Measurements from ENCODE around the gene DCC. TPM values are rescaled to one million over a fixed set of nuclear protein-coding genes. Genes with fewer than 3 reads are reported as not detected.

DCC gene
- total and polyA plus RNA-seq, 2 experiments from 2014 or later, result 0.53 to 0.73 TPM

DNA sequence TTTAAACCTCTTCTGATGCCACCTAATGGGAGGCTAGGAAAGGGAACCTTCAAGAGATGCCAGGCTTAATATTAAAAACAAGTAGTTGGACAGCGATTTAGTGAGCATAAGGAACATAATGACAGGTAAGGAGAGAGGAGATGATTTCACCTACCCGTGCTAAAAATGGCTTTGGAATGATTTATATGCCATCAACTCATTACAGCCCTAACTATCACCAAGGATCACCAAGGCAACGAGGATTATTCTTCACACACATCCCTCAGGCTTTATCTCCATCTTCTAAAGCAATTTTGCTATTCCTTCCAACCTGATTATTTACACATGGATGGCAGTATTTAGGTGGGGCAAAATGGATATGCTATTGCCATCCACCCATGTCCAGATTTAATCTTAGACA, 237.8 kb downstream of the DCC start:
- Histone ChIP-seq H3K79me2 (replicated peaks; ENCODE audit: insufficient read depth) (no peaks in the 10 kb centered on the region), H3K4me2 (no peak overlapping the region), H3F3A (replicated peaks; ENCODE audit: low read depth) (no peaks in the 10 kb centered on the region), H3K4me1 (ENCODE audit: insufficient read depth) (no peaks in the 10 kb centered on the region), H3K27me3 (ENCODE audit: insufficient read depth) (no peaks in the 10 kb centered on the region), H3K36me3 (ENCODE audit: insufficient read depth) (no peaks in the 10 kb centered on the region), H3K9me2 (ENCODE audit: insufficient read depth) (no peaks in the 10 kb centered on the region), H2AFZ (no peak overlapping the region), H4K20me1 (replicated peaks; ENCODE audit: insufficient read depth) (no peaks in the 10 kb centered on the region), H3K4me3 (no peak overlapping the region), H3K27ac (ENCODE audit: low read depth) (no peak overlapping the region)
- Mint-ChIP-seq H3K27me3 (ENCODE audit: insufficient read depth, low read depth, poor library complexity) (no peaks in the 10 kb centered on the region), H3K4me1 (no peaks in the 10 kb centered on the region), H3K36me3 (ENCODE audit: low read depth) (no peaks in the 10 kb centered on the region), H3K9me3 (no peaks in the 10 kb centered on the region), H3K4me3 (no peak overlapping the region), H3K27ac (no peak overlapping the region)
- ATAC-seq (no peak), DNase-seq (ENCODE audit: low spot score) (no peak)
- TF ChIP-seq, protein P1, sequence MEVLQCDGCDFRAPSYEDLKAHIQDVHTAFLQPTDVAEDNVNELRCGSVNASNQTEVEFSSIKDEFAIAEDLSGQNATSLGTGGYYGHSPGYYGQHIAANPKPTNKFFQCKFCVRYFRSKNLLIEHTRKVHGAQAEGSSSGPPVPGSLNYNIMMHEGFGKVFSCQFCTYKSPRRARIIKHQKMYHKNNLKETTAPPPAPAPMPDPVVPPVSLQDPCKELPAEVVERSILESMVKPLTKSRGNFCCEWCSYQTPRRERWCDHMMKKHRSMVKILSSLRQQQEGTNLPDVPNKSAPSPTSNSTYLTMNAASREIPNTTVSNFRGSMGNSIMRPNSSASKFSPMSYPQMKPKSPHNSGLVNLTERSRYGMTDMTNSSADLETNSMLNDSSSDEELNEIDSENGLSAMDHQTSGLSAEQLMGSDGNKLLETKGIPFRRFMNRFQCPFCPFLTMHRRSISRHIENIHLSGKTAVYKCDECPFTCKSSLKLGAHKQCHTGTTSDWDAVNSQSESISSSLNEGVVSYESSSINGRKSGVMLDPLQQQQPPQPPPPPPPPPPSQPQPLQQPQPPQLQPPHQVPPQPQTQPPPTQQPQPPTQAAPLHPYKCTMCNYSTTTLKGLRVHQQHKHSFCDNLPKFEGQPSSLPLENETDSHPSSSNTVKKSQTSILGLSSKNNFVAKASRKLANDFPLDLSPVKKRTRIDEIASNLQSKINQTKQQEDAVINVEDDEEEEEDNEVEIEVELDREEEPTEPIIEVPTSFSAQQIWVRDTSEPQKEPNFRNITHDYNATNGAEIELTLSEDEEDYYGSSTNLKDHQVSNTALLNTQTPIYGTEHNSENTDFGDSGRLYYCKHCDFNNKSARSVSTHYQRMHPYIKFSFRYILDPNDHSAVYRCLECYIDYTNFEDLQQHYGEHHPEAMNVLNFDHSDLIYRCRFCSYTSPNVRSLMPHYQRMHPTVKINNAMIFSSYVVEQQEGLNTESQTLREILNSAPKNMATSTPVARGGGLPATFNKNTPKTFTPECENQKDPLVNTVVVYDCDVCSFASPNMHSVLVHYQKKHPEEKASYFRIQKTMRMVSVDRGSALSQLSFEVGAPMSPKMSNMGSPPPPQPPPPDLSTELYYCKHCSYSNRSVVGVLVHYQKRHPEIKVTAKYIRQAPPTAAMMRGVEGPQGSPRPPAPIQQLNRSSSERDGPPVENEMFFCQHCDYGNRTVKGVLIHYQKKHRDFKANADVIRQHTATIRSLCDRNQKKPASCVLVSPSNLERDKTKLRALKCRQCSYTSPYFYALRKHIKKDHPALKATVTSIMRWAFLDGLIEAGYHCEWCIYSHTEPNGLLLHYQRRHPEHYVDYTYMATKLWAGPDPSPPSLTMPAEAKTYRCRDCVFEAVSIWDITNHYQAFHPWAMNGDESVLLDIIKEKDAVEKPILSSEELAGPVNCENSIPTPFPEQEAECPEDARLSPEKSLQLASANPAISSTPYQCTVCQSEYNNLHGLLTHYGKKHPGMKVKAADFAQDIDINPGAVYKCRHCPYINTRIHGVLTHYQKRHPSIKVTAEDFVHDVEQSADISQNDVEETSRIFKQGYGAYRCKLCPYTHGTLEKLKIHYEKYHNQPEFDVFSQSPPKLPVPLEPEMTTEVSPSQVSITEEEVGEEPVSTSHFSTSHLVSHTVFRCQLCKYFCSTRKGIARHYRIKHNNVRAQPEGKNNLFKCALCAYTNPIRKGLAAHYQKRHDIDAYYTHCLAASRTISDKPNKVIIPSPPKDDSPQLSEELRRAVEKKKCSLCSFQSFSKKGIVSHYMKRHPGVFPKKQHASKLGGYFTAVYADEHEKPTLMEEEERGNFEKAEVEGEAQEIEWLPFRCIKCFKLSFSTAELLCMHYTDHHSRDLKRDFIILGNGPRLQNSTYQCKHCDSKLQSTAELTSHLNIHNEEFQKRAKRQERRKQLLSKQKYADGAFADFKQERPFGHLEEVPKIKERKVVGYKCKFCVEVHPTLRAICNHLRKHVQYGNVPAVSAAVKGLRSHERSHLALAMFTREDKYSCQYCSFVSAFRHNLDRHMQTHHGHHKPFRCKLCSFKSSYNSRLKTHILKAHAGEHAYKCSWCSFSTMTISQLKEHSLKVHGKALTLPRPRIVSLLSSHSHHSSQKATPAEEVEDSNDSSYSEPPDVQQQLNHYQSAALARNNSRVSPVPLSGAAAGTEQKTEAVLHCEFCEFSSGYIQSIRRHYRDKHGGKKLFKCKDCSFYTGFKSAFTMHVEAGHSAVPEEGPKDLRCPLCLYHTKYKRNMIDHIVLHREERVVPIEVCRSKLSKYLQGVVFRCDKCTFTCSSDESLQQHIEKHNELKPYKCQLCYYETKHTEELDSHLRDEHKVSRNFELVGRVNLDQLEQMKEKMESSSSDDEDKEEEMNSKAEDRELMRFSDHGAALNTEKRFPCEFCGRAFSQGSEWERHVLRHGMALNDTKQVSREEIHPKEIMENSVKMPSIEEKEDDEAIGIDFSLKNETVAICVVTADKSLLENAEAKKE (CRISPR knock-in tag; IDR thresholded peaks at IDR 0.05), result no peak
- TF ChIP-seq CREB1 (CRISPR knock-in tag; IDR thresholded peaks at IDR 0.05; ENCODE audit: low read depth) (no peak), ZNF114 (CRISPR knock-in tag; IDR thresholded peaks at IDR 0.05) (no peak), STAT1 (IDR thresholded peaks at IDR 0.05; ENCODE audit: unreplicated experiment) (no peak), POLR2AphosphoS5 (IDR thresholded peaks at IDR 0.05; ENCODE audit: low read depth) (no peak), EZH2phosphoT487 (IDR thresholded peaks at IDR 0.05; ENCODE audit: unreplicated experiment) (no peak), ZNF331 (CRISPR knock-in tag; IDR thresholded peaks at IDR 0.05; ENCODE audit: low read depth) (no peak), EZH2 (IDR thresholded peaks at IDR 0.05; ENCODE audit: low read depth, unreplicated experiment) (no peak), JUNB (IDR thresholded peaks at IDR 0.05; ENCODE audit: unreplicated experiment) (no peak)
- TF ChIP-seq, protein P2, sequence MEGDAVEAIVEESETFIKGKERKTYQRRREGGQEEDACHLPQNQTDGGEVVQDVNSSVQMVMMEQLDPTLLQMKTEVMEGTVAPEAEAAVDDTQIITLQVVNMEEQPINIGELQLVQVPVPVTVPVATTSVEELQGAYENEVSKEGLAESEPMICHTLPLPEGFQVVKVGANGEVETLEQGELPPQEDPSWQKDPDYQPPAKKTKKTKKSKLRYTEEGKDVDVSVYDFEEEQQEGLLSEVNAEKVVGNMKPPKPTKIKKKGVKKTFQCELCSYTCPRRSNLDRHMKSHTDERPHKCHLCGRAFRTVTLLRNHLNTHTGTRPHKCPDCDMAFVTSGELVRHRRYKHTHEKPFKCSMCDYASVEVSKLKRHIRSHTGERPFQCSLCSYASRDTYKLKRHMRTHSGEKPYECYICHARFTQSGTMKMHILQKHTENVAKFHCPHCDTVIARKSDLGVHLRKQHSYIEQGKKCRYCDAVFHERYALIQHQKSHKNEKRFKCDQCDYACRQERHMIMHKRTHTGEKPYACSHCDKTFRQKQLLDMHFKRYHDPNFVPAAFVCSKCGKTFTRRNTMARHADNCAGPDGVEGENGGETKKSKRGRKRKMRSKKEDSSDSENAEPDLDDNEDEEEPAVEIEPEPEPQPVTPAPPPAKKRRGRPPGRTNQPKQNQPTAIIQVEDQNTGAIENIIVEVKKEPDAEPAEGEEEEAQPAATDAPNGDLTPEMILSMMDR (conservative IDR thresholded peaks at IDR 0.05; ENCODE audit: low read depth in 2 of 2), result no peak
- TF ChIP-seq, protein P3, sequence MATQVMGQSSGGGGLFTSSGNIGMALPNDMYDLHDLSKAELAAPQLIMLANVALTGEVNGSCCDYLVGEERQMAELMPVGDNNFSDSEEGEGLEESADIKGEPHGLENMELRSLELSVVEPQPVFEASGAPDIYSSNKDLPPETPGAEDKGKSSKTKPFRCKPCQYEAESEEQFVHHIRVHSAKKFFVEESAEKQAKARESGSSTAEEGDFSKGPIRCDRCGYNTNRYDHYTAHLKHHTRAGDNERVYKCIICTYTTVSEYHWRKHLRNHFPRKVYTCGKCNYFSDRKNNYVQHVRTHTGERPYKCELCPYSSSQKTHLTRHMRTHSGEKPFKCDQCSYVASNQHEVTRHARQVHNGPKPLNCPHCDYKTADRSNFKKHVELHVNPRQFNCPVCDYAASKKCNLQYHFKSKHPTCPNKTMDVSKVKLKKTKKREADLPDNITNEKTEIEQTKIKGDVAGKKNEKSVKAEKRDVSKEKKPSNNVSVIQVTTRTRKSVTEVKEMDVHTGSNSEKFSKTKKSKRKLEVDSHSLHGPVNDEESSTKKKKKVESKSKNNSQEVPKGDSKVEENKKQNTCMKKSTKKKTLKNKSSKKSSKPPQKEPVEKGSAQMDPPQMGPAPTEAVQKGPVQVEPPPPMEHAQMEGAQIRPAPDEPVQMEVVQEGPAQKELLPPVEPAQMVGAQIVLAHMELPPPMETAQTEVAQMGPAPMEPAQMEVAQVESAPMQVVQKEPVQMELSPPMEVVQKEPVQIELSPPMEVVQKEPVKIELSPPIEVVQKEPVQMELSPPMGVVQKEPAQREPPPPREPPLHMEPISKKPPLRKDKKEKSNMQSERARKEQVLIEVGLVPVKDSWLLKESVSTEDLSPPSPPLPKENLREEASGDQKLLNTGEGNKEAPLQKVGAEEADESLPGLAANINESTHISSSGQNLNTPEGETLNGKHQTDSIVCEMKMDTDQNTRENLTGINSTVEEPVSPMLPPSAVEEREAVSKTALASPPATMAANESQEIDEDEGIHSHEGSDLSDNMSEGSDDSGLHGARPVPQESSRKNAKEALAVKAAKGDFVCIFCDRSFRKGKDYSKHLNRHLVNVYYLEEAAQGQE (IDR thresholded peaks at IDR 0.05; ENCODE audit: unreplicated experiment), result no peak

Measured in GM23338 (cell line).